A673 (cell line): ENCODE data around the gene GABARAP. TPM values are rescaled to one million over a fixed set of nuclear protein-coding genes. Genes with fewer than 3 reads are reported as not detected.
A peak's percentile ranks its signal among the peaks of the same experiment; 100 is the strongest.

Source experiments
- BruUV-seq: library from RNA; stranded (reverse); fragments of 400-500 nt; replicated peaks from 2 replicates; lab custom pipeline; 2021; lab: Mats Ljungman, UMichigan
- CTCF ChIA-PET: fragments of 300-600 bp; sonication (Branson Sonifier 250); formaldehyde crosslinking; loops from one replicate; lab custom pipeline; 2022; ENCODE audit warnings: antibody characterized with exemption; lab: Charles Lee
- POLR2A ChIA-PET: fragments of 300-600 bp; sonication (Branson Sonifier 250); formaldehyde crosslinking; loops from one replicate; lab custom pipeline; 2022; ENCODE audit warnings: antibody characterized with exemption; ENCODE audit not compliant: low non-redundant PET; lab: Charles Lee
- DNase-seq: peaks from one replicate; pipeline ENCODE4 v3.0.0-alpha.2; 2015; ENCODE audit warnings: low spot score
- H3K27ac ChIP-seq: fragments of 200-600 bp; sonication (generic); 2 replicates; pipeline ENCODE4 v1.5.1; 2016; ENCODE audit warnings: mixed run types, low read depth, mild to moderate bottlenecking, mixed read lengths, antibody characterized with exemption, low read length; ENCODE audit not compliant: poor library complexity, severe bottlenecking
- H3K27me3 ChIP-seq: fragments of 200-600 bp; sonication (generic); replicated peaks from 2 replicates; pipeline ENCODE4 v1.6.1; 2017; ENCODE audit warnings: mixed run types, low read depth, mild to moderate bottlenecking, mixed read lengths, antibody characterized with exemption, low read length; ENCODE audit not compliant: insufficient read depth, poor library complexity
- H3K36me3 ChIP-seq: fragments of 200-600 bp; sonication (generic); 2 replicates; pipeline ENCODE4 v1.6.1; 2016; ENCODE audit warnings: mixed run types, mild to moderate bottlenecking, mixed read lengths, antibody characterized with exemption, low read length; ENCODE audit not compliant: insufficient read depth, poor library complexity, severe bottlenecking
- H3K4me1 ChIP-seq: fragments of 200-600 bp; sonication (generic); 2 replicates; pipeline ENCODE4 v1.6.1; 2017; ENCODE audit warnings: mixed run types, mild to moderate bottlenecking, mixed read lengths, antibody characterized with exemption, low read length; ENCODE audit not compliant: insufficient read depth, poor library complexity, severe bottlenecking
- H3K4me3 ChIP-seq: fragments of 200-600 bp; sonication (generic); 2 replicates; pipeline ENCODE4 v1.5.1; 2016; ENCODE audit warnings: low read depth, mixed run types, mild to moderate bottlenecking, mixed read lengths, low read length; ENCODE audit not compliant: poor library complexity, severe bottlenecking
- H3K9me3 ChIP-seq: fragments of 200-600 bp; sonication (generic); 2 replicates; pipeline ENCODE4 v1.6.1; 2016; ENCODE audit warnings: mixed run types, low read depth, mild to moderate bottlenecking, mixed read lengths, antibody characterized with exemption, low read length; ENCODE audit not compliant: poor library complexity, severe bottlenecking
- EZH2 ChIP-seq: fragments of 200-600 bp; sonication (generic); IDR thresholded peaks from 2 replicates; pipeline ENCODE4 v1.6.1; 2017; ENCODE audit warnings: borderline replicate concordance, low read depth, mild to moderate bottlenecking, mixed read lengths, antibody characterized with exemption, low read length; ENCODE audit not compliant: poor library complexity, severe bottlenecking
- intact Hi-C: fragments of 100-400 bp; cut with micrococcal nuclease; formaldehyde crosslinking; loops from one replicate; pipeline ENCODE4 v1.10.0; 2022; ENCODE audit not compliant: unreplicated experiment
- total RNA-seq: library from RNA; stranded (reverse); gene quantifications from 2 replicates; pipeline ENCODE4 v1.2.3, GENCODE V29; 2021
- TF ChIP-seq, protein P1 (sequence below): fragments of 300-800, 200-600 bp; sonication (generic); conservative IDR thresholded peaks from 2 replicates; pipeline ENCODE4 v1.5.1; 2017; ENCODE audit warnings: low read depth, mild to moderate bottlenecking, antibody characterized with exemption, low read length, moderate library complexity, mixed read lengths

GABARAP gene
- total RNA-seq, 1 experiment from 2014 or later, result 296 TPM

DNA sequence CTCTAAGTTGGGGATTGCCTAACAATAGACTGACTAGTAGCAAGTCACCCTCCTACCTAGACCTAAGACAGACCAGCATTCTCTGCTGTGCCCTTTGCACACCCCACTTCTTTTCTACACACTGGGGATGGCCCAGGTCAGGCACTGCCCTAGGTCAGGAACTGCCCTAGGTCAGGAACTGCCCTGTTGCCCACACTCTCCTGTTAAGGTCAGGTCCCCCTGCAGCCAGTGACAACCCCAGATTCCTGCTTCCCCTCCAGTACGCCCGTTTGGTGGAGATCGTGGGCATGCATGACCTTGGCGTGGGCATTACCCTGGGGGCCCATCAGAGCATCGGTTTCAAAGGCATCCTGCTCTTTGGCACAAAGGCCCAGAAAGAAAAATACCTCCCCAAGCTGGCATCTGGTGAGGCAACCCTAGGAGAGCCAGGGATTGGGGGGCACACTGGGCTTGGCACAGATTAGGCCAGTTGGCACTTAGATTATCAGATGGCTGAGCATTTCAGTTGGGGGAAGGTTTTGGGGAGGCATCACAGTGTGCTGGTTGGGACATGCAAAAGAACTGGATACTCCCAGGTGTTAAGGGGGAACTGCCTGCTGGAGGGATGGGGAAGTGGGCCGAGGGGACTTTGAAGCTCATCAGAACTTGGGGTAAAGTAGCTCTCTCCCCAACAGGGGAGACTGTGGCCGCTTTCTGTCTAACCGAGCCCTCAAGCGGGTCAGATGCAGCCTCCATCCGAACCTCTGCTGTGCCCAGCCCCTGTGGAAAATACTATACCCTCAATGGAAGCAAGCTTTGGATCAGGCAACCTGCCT, 20.8 kb downstream of the GABARAP start:
- no peaks in the 10 kb centered on the region for H3K9me3 ChIP-seq
- intact Hi-C loops, result no loop called here
- no peak for DNase-seq
- peaks cover 55% of the 10 kb centered on the region for H3K36me3 ChIP-seq
- ChIA-PET CTCF (interaction anchor here (0.6 to 2.0 kb wide), 7 partner anchors 15 to 176 kb away, joined by 3 to 12 read pairs (median 3); no protein-coding TSS in a partner anchor), POLR2A (interaction anchor here (0.5 to 0.7 kb wide), 2 partner anchors 12 to 76 kb away, joined by 3 to 18 read pairs; no protein-coding TSS in a partner anchor)
- H3K27me3 ChIP-seq, result no peaks in the 10 kb centered on the region
- peak overlapping the region; percentile 94 for H3K4me3 ChIP-seq
- H3K27ac ChIP-seq, result peak overlapping the region; percentile 93
- TF ChIP-seq, protein P1, sequence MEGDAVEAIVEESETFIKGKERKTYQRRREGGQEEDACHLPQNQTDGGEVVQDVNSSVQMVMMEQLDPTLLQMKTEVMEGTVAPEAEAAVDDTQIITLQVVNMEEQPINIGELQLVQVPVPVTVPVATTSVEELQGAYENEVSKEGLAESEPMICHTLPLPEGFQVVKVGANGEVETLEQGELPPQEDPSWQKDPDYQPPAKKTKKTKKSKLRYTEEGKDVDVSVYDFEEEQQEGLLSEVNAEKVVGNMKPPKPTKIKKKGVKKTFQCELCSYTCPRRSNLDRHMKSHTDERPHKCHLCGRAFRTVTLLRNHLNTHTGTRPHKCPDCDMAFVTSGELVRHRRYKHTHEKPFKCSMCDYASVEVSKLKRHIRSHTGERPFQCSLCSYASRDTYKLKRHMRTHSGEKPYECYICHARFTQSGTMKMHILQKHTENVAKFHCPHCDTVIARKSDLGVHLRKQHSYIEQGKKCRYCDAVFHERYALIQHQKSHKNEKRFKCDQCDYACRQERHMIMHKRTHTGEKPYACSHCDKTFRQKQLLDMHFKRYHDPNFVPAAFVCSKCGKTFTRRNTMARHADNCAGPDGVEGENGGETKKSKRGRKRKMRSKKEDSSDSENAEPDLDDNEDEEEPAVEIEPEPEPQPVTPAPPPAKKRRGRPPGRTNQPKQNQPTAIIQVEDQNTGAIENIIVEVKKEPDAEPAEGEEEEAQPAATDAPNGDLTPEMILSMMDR, result no peak
- TF ChIP-seq EZH2, result no peak
- no TSS peak for BruUV-seq
- peaks cover 29% of the 10 kb centered on the region for H3K4me1 ChIP-seq

DNA sequence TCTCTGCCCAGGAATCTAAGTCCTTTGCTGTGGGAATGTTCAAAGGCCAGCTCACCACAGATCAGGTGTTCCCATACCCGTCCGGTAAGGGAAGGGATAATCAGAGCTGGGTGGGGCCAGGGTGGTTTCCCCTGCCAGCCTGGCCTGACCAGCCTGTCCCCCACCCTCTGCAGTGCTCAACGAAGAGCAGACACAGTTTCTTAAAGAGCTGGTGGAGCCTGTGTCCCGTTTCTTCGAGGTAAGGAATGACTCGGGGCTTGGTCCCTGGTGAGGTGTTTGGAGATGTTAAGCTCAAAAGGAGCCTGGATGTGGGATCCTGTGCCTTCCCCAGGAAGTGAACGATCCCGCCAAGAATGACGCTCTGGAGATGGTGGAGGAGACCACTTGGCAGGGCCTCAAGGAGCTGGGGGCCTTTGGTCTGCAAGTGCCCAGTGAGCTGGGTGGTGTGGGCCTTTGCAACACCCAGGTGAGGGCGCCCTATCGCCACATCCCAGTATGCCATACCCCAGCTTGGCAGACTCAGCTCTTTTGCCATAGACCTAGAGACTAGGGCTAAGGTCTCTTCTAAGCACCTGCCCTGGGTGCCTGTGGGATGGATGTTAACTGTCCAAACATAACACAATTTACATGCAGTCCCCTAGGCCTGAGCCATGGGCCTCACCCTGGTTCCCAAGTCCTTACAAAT, 21.5 kb downstream of the GABARAP start:
- Histone ChIP-seq H3K27ac (peak overlapping the region; percentile 93), H3K4me3 (peak overlapping the region; percentile 94), H3K4me1 (peaks cover 36% of the 10 kb centered on the region), H3K27me3 (no peaks in the 10 kb centered on the region), H3K9me3 (no peaks in the 10 kb centered on the region), H3K36me3 (peaks cover 47% of the 10 kb centered on the region)
- ChIA-PET POLR2A (interaction anchor here (0.5 to 0.7 kb wide), 2 partner anchors 20 to 75 kb away, joined by 4 to 18 read pairs; no protein-coding TSS in a partner anchor), CTCF (interaction anchor here (0.6 to 2.0 kb wide), 7 partner anchors 15 to 175 kb away, joined by 3 to 12 read pairs (median 3); no protein-coding TSS in a partner anchor)
- DNase-seq, result peak; percentile 76
- intact Hi-C loops, result no loop called here
- no TSS peak for BruUV-seq
- TF ChIP-seq EZH2, result no peak
- TF ChIP-seq, protein P1, result peak; percentile 63

DNA sequence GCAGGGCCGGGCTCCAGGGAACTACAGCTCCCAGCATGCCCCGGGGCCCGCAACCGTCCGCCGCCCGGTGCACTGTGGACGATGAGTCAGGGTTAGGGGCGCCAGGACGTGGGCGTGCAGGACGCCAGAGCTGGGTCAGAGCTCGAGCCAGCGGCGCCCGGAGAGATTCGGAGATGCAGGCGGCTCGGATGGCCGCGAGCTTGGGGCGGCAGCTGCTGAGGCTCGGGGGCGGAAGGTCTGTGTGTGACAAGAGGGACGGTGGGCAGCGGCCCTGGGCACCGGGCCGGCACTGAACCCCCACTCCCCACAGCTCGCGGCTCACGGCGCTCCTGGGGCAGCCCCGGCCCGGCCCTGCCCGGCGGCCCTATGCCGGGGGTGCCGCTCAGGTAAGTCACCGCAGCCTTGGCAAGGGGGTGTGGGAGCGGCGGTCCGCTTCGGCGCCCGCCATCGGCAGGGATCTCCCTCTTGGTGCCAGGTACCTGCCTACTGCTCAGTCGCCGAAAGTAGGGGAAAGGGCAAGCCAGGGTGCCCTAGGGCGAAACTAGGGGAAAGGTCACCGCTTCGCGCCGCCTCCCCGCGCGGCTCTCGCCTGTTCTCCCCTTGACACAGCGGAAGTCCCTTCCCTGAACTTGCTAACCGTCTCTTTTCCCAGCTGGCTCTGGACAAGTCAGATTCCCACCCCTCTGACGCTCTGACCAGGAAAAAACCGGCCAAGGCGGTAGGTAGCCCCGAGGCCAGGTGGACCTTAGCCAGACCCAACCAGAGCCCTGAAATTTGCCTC, 22.2 kb downstream of the GABARAP start, which contains the start of the genes ACADVL and DLG4:
Gene ACADVL, plus strand, starts transcription at position 127 of the 781 bp plus-strand sequence. Its CDS starts 47 bp downstream, at position 174.
Gene DLG4, minus strand, starts transcription at position 25 of the 781 bp plus-strand sequence.
- POLR2A ChIA-PET, result interaction anchor here (0.5 to 0.7 kb wide), 3 partner anchors 14 to 609 kb away, joined by 3 to 4 read pairs (median 3); partner anchors contain the start of gene DVL2
- peak within 1 kb of the TSS; percentile 93 for H3K27ac ChIP-seq

More for the DNA sequence above, 22.2 kb downstream of the GABARAP start, which contains the start of the genes ACADVL and DLG4:
- TF ChIP-seq, protein P1, result no peak
- no peak for TF ChIP-seq EZH2
- DNase-seq, result peak; percentile 85
- peaks cover 40% of the 10 kb centered on the region for H3K36me3 ChIP-seq
- peak within 1 kb of the TSS; percentile 94 for H3K4me3 ChIP-seq
- H3K4me1 ChIP-seq, result peaks cover 36% of the 10 kb centered on the region
- no peaks in the 10 kb centered on the region for H3K9me3 ChIP-seq
- intact Hi-C loops, result no loop called here
- no TSS peak for BruUV-seq
- CTCF ChIA-PET, result interaction anchor here (0.6 to 2.0 kb wide), 5 partner anchors 16 to 151 kb away, joined by 3 to 13 read pairs (median 5); no protein-coding TSS in a partner anchor
- H3K27me3 ChIP-seq, result no peaks in the 10 kb centered on the region
